HepG2 (cell line): ENCODE results near the gene AIFM1. TPM values are rescaled to one million over a fixed set of nuclear protein-coding genes. Genes with fewer than 3 reads are reported as not detected.

Experiments
- ATAC-seq: fragments of 200-7000 bp; cut with Tn5 transposase; 3 replicates; pipeline ENCODE4 v1.9.1; 2020; ENCODE audit warnings: mild to moderate bottlenecking, moderate library complexity
- BruUV-seq: library from RNA; stranded (reverse); fragments of 400-500 nt; replicated peaks from 2 replicates; lab custom pipeline; 2021; lab: Mats Ljungman, UMichigan
- CTCF ChIA-PET: fragments of 300-600 bp; formaldehyde crosslinking; extraction: SDS; loops from one replicate; lab custom pipeline; 2021; ENCODE audit warnings: low total read pairs, inconsistent platforms, low intra/inter-chr PET ratio; lab: Yijun Ruan, JAX
- POLR2A ChIA-PET: fragments of 350-600 bp; sonication (Branson Sonifier 250); formaldehyde crosslinking; loops from one replicate; lab custom pipeline; 2020; ENCODE audit warnings: antibody characterized with exemption, inconsistent platforms; lab: Yijun Ruan, JAX
- DNase-seq: peaks from one replicate; pipeline ENCODE4 v3.0.0-alpha.2; 2015; ENCODE audit warnings: low spot score
- FAIRE-seq: peaks from 3 replicates; lab custom pipeline; 2011; peaks lifted over from hg19 to GRCh38; lab: Jason Lieb, UNC
- H2AFZ ChIP-seq: one replicate; pipeline ENCODE4 v1.6.1; 2011; ENCODE audit warnings: low read length, inconsistent platforms
- H3K27ac ChIP-seq: fragments of 300-600 bp; 3 replicates; pipeline ENCODE4 v1.8.0; 2011; ENCODE audit warnings: mixed run types, mild to moderate bottlenecking, mixed read lengths, low read length, inconsistent platforms; ENCODE audit not compliant: insufficient read depth; ENCODE audit errors: extremely low read length
- H3K27me3 ChIP-seq, 2 experiments: fragments of 200-600 bp in 1 of 2; 2 replicates in 1 of 2; 3 replicates in 1 of 2; pipeline versions ENCODE4 v1.6.0 to v1.8.0; 2011; ENCODE audit warnings: low read length in 2 of 2, mild to moderate bottlenecking in 2 of 2, moderate library complexity in 2 of 2, inconsistent platforms in 1 of 2; ENCODE audit not compliant: insufficient read depth in 2 of 2, control insufficient read depth in 1 of 2
- H3K36me3 ChIP-seq, 2 experiments: fragments of 200-600 bp in 1 of 2; replicated peaks in 1 of 2; 2 replicates in 1 of 2; 3 replicates in 1 of 2; pipeline versions ENCODE4 v1.5.1 to v1.8.0; 2011; ENCODE audit warnings: low read length in 2 of 2, inconsistent platforms in 1 of 2; ENCODE audit not compliant: insufficient read depth in 2 of 2, control insufficient read depth in 1 of 2
- H3K4me1 ChIP-seq: 2 replicates; pipeline ENCODE4 v1.5.1; 2012; ENCODE audit warnings: low read length, inconsistent platforms; ENCODE audit not compliant: insufficient read depth
- H3K4me2 ChIP-seq: 2 replicates; pipeline ENCODE4 v1.6.0; 2011; ENCODE audit warnings: low read depth, low read length, inconsistent platforms
- H3K4me3 ChIP-seq, 3 experiments: fragments of 200-600 bp in 1 of 3; sonication (generic), shearing (Covaris generic) in 1 of 3; replicated peaks in 1 of 3; 2 replicates each; pipeline ENCODE4 v1.5.1; 2011 to 2016; ENCODE audit warnings: low read length in 3 of 3, inconsistent platforms in 2 of 3, low read depth in 2 of 3, mild to moderate bottlenecking in 2 of 3, control low read depth in 1 of 3, mixed read lengths in 1 of 3; ENCODE audit not compliant: insufficient read depth in 1 of 3
- H3K79me2 ChIP-seq: one replicate; pipeline ENCODE4 v1.6.1; 2011; ENCODE audit warnings: low read length, inconsistent platforms; ENCODE audit not compliant: insufficient read depth
- H3K9ac ChIP-seq: 2 replicates; pipeline ENCODE4 v1.6.0; 2011; ENCODE audit warnings: mild to moderate bottlenecking, low read depth, low read length, inconsistent platforms; ENCODE audit not compliant: insufficient read depth
- H3K9me3 ChIP-seq: 2 replicates; pipeline ENCODE4 v1.5.1; 2012; ENCODE audit warnings: mild to moderate bottlenecking, low read length
- H4K20me1 ChIP-seq: 2 replicates; pipeline ENCODE4 v1.6.0; 2011; ENCODE audit warnings: inconsistent platforms, mild to moderate bottlenecking, low read length, moderate library complexity; ENCODE audit not compliant: insufficient read depth
- ZNF441 ChIP-seq: sonication (generic); formaldehyde crosslinking; IDR thresholded peaks from 2 replicates; pipeline ENCODE4 v1.7.0; 2021; ENCODE audit warnings: missing genetic modification reagents, borderline replicate concordance
- WGBS: methylation state at CpG from one replicate; pipeline ENCODE4 v1.1.6; 2017; ENCODE audit warnings: low lambda C conversion rate; 5-methylcytosine and 5-hydroxymethylcytosine counted together
- in situ Hi-C: cut with HindIII; loops from 2 replicates; pipeline ENCODE4 v1.10.0; 2017; ENCODE audit warnings: low pct_unique_long_range_greater_than_20kb; ENCODE audit not compliant: extremely low pct_ligation_motif_present
- intact Hi-C: fragments of 100-400 bp; cut with micrococcal nuclease; formaldehyde crosslinking; loops from one replicate; pipeline ENCODE4 v1.10.0; 2022; ENCODE audit not compliant: unreplicated experiment
- polyA plus RNA-seq, 8 experiments: library from polyadenylated mRNA; depleted of rRNA in 3 of 8; stranded (reverse) in 7 of 8; unstranded in 1 of 8; fragments of >200 nt; fragmentation: Illumina TruSeq in 4 of 8; extraction: Trizol in 4 of 8; gene quantifications; 2 replicates each; pipeline versions ENCODE4 v1.2.1 to v1.2.3, GENCODE V29; 2011 to 2016; ENCODE audit warnings: low read depth in 4 of 8, missing spikeins in 1 of 8, mixed read lengths in 1 of 8; ENCODE audit not compliant: insufficient read depth in 1 of 8
- total RNA-seq, 5 experiments: library from RNA; depleted of rRNA; stranded (reverse); fragments of >200 nt; fragmentation: Illumina TruSeq; extraction: Trizol; gene quantifications; 2 replicates each; pipeline ENCODE4 v1.2.3, GENCODE V29; 2016; ENCODE audit warnings: low read depth in 1 of 5
- TF ChIP-seq, protein P1 (sequence below), 2 experiments: IDR thresholded peaks; 2 replicates each; pipeline ENCODE4 v1.6.1; 2011 to 2012; ENCODE audit warnings: low read length in 2 of 2, borderline replicate concordance in 1 of 2, low read depth in 1 of 2, mild to moderate bottlenecking in 1 of 2, moderate library complexity in 1 of 2
- TF ChIP-seq, protein P2 (sequence below): sonication (generic); formaldehyde crosslinking; IDR thresholded peaks from 2 replicates; pipeline ENCODE4 v1.5.1; 2020; ENCODE audit warnings: mild to moderate bottlenecking, missing genetic modification reagents, moderate library complexity

AIFM1 gene
- total and polyA plus RNA-seq, 2 of the 13 experiments (the other 11 are each of a cell fraction or from before 2014, with no cell fraction given) = 42.8 to 46.9 TPM

DNA sequence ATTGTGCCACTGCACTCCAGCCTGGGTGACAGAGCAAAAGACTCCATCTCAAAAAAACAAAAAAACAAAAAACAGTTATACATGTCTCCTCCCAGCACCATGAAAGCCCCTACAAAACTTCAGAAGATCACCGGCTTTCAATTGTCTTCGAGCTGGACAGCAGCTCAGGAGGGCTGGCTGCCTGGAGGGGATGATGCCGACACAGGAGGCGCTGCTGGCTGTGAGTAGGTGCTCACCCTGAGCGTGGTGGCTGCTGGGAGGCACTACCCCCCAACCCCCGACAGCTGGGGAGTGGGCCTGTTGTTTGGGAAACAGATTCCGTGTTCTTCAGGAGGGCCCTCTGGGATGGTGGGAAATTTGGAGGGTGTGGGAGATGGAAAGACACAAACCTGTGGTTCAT is 48.5 kb downstream of the AIFM1 start:
- in situ Hi-C loops (loop anchor here (5.0 kb wide), 1 partner anchor 35 kb away; no protein-coding TSS in a partner anchor), intact Hi-C loops (no loop called here)
- ATAC-seq = no peak; the same call in 2 of the 3 replicates
- no peaks in the 10 kb centered on the region for H3K27me3 ChIP-seq
- H2AFZ ChIP-seq = no peak overlapping the region
- 0 out of 6 replicates have a peak overlapping the region, but pooled peaks of 1 of the 3 experiments have one; percentile 4 for H3K4me3 ChIP-seq
- TF ChIP-seq, protein P1, sequence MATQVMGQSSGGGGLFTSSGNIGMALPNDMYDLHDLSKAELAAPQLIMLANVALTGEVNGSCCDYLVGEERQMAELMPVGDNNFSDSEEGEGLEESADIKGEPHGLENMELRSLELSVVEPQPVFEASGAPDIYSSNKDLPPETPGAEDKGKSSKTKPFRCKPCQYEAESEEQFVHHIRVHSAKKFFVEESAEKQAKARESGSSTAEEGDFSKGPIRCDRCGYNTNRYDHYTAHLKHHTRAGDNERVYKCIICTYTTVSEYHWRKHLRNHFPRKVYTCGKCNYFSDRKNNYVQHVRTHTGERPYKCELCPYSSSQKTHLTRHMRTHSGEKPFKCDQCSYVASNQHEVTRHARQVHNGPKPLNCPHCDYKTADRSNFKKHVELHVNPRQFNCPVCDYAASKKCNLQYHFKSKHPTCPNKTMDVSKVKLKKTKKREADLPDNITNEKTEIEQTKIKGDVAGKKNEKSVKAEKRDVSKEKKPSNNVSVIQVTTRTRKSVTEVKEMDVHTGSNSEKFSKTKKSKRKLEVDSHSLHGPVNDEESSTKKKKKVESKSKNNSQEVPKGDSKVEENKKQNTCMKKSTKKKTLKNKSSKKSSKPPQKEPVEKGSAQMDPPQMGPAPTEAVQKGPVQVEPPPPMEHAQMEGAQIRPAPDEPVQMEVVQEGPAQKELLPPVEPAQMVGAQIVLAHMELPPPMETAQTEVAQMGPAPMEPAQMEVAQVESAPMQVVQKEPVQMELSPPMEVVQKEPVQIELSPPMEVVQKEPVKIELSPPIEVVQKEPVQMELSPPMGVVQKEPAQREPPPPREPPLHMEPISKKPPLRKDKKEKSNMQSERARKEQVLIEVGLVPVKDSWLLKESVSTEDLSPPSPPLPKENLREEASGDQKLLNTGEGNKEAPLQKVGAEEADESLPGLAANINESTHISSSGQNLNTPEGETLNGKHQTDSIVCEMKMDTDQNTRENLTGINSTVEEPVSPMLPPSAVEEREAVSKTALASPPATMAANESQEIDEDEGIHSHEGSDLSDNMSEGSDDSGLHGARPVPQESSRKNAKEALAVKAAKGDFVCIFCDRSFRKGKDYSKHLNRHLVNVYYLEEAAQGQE (IDR thresholded peaks at IDR 0.05; ENCODE audit: borderline replicate concordance in 1 of 2, low read depth in 1 of 2, low read length in 2 of 2) = peak in 1 of 2 experiments; percentile 48; a peak in 1 of 4 replicates
- TF ChIP-seq, protein P2, sequence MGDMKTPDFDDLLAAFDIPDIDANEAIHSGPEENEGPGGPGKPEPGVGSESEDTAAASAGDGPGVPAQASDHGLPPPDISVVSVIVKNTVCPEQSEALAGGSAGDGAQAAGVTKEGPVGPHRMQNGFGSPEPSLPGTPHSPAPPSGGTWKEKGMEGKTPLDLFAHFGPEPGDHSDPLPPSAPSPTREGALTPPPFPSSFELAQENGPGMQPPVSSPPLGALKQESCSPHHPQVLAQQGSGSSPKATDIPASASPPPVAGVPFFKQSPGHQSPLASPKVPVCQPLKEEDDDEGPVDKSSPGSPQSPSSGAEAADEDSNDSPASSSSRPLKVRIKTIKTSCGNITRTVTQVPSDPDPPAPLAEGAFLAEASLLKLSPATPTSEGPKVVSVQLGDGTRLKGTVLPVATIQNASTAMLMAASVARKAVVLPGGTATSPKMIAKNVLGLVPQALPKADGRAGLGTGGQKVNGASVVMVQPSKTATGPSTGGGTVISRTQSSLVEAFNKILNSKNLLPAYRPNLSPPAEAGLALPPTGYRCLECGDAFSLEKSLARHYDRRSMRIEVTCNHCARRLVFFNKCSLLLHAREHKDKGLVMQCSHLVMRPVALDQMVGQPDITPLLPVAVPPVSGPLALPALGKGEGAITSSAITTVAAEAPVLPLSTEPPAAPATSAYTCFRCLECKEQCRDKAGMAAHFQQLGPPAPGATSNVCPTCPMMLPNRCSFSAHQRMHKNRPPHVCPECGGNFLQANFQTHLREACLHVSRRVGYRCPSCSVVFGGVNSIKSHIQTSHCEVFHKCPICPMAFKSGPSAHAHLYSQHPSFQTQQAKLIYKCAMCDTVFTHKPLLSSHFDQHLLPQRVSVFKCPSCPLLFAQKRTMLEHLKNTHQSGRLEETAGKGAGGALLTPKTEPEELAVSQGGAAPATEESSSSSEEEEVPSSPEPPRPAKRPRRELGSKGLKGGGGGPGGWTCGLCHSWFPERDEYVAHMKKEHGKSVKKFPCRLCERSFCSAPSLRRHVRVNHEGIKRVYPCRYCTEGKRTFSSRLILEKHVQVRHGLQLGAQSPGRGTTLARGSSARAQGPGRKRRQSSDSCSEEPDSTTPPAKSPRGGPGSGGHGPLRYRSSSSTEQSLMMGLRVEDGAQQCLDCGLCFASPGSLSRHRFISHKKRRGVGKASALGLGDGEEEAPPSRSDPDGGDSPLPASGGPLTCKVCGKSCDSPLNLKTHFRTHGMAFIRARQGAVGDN (CRISPR knock-in tag) = 0 out of 2 replicates have a peak, but pooled peaks have one; percentile 14
- TF ChIP-seq ZNF441 = no peak
- no TSS peak for BruUV-seq
- H3K9me3 ChIP-seq = no peaks in the 10 kb centered on the region
- H3K27ac ChIP-seq = no peak overlapping the region
- POLR2A ChIA-PET = no interaction called here
- H3K4me2 ChIP-seq = peak overlapping the region; percentile 73; the same call in 1 of the 2 replicates
- H3K4me1 ChIP-seq = peaks cover 32% of the 10 kb centered on the region
- H3K79me2 ChIP-seq = no peaks in the 10 kb centered on the region
- H3K9ac ChIP-seq = no peak overlapping the region
- no peaks in the 10 kb centered on the region for H4K20me1 ChIP-seq
- no peak for DNase-seq
- CTCF ChIA-PET = no interaction called here
- 27% methylated on average over 4 of the region's 7 CpGs for WGBS
- FAIRE-seq = no peak
- H3K36me3 ChIP-seq = no peaks in the 10 kb centered on the region
